ENCODE data around the gene C1QTNF8.

C1QTNF8 gene

DNA sequence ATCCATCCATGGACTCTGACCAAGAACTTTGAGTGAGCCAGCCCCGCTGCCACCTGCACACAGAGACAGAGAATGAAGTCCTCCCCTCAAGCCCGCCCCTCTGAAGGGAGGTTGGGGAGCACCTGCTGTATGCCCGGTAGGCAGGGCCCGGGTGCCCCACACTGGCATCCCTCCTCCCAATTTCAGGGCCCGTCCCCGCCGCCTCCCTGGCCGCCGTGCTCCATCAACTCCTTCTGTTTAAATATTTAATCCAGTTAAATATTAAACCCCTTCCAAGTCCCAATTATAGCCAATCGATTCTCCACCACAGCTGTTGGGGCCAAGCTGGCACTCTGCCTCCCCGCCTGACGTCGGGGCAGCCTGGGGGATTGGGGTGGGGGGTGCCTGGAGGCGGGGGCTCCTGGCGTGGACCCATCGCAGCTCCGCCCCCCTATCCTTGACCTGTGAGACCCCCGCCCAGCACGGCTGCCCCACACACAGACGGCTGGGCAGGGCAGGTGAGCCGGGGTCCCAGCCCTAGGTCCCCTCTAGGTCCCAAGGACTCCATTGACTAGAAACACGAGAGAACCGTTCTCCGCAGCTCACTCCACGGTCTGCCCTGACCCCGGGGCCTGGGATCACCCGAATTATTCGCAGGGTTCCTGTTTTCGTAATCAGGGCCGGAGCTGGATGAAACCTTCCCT, 38.9 kb upstream of the C1QTNF8 start:
- Histone ChIP-seq H3K36me3 (ENCODE audit: control insufficient read depth, insufficient read depth, low read length) (no peaks in the 10 kb centered on the region), H3K4me1 (ENCODE audit: control insufficient read depth, insufficient read depth, low read length) (no peaks in the 10 kb centered on the region), H3K9me3 (ENCODE audit: control insufficient read depth, insufficient read depth, low read length) (no peaks in the 10 kb centered on the region), H3K4me3 (ENCODE audit: low read depth, low read length) (no peak overlapping the region), H3K27me3 (ENCODE audit: control insufficient read depth, insufficient read depth, low read length) (no peaks in the 10 kb centered on the region), H3K9ac (ENCODE audit: low read depth, low read length) (no peak overlapping the region)

DNA sequence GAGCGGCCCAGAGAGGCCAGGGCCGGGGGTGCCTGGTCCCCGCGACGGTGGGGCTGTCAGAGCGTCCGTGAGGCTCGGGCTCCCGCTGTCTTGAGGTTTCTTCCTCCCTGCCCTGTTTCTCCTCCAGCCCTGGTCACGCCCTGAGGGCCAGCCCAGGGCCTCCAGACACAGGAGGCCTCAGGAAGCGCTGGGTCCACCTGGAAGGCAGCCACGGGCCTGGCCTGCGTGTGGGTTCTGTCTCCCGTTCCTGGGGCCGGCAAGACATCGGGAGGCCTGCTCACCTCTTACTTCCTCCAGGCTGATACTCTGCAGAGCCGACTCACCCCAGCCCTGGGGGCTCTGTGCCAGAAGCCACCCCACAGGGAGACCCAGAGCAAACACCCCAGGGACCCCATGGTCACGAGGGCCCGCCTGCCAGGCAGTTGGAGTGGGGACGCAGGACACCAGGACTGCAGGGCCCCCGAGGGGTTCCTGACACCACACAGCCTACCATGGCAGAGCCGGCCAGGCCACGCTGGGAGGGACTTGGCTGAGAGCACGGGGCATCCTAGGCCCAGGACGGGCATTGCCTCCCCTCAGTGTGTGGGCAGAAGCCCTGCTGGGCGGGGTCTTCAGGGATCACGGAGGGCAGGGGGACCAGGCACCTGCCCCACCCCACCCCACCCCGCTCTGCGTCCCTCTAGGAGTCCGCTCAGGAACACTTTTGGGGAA, 37.9 kb upstream of the C1QTNF8 start:
- no peak overlapping the region for H3K9ac ChIP-seq (ENCODE audit: low read depth, low read length)
- H3K4me1 ChIP-seq (ENCODE audit: control insufficient read depth, insufficient read depth, low read length) = no peaks in the 10 kb centered on the region
- H3K27me3 ChIP-seq (ENCODE audit: control insufficient read depth, insufficient read depth, low read length) = no peaks in the 10 kb centered on the region
- H3K9me3 ChIP-seq (ENCODE audit: control insufficient read depth, insufficient read depth, low read length) = no peaks in the 10 kb centered on the region
- H3K4me3 ChIP-seq (ENCODE audit: low read depth, low read length) = no peak overlapping the region
- no peaks in the 10 kb centered on the region for H3K36me3 ChIP-seq (ENCODE audit: control insufficient read depth, insufficient read depth, low read length)

GRCh38 chr16:1133271-1133670, 37.2 kb upstream of the C1QTNF8 start:
- H3K36me3 ChIP-seq (ENCODE audit: control insufficient read depth, insufficient read depth, low read length) = no peaks in the 10 kb centered on the region
- H3K9me3 ChIP-seq (ENCODE audit: control insufficient read depth, insufficient read depth, low read length) = no peaks in the 10 kb centered on the region
- H3K27me3 ChIP-seq (ENCODE audit: control insufficient read depth, insufficient read depth, low read length) = no peaks in the 10 kb centered on the region
- no peak overlapping the region for H3K9ac ChIP-seq (ENCODE audit: low read depth, low read length)
- H3K4me1 ChIP-seq (ENCODE audit: control insufficient read depth, insufficient read depth, low read length) = no peaks in the 10 kb centered on the region
- no peak overlapping the region for H3K4me3 ChIP-seq (ENCODE audit: low read depth, low read length)

GRCh38 chr16:1132431-1132830, 36.4 kb upstream of the C1QTNF8 start:
- Histone ChIP-seq H3K27me3 (ENCODE audit: control insufficient read depth, insufficient read depth, low read length) (no peaks in the 10 kb centered on the region), H3K4me3 (ENCODE audit: low read depth, low read length) (no peak overlapping the region), H3K9me3 (ENCODE audit: control insufficient read depth, insufficient read depth, low read length) (no peaks in the 10 kb centered on the region), H3K36me3 (ENCODE audit: control insufficient read depth, insufficient read depth, low read length) (no peaks in the 10 kb centered on the region), H3K9ac (ENCODE audit: low read depth, low read length) (no peak overlapping the region), H3K4me1 (ENCODE audit: control insufficient read depth, insufficient read depth, low read length) (no peaks in the 10 kb centered on the region)

DNA sequence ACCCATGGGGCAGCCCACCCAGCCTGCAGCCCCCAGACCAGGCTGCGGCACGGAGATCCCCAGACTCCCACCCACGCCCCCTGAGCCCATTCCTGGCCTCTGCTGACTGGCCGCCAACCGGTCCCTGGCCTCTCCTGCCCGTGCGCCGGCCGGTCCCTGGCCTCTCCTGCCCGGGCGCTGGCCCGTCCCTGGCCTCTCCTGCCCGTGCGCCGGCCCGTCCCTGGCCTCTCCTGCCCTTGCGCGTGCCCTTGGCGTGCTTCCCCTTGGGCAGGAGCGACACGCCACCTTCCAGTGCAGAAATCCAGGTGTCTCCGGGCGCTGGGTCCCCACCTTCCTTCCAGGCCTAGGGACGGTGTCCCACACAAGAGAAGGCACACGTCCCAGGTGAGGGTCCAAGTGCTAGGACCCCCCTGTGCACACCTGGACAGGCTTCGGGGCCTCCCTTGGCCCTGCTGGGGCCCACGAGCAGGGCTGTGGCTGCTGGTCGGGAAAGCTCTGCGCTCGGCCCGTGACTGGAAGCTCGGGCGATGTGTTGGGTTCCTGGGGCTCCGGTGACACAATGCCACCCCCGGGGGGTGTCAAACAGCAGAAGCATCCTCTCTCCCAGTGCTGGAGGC, 35.4 kb upstream of the C1QTNF8 start:
- Histone ChIP-seq H3K9me3 (ENCODE audit: control insufficient read depth, insufficient read depth, low read length) (no peaks in the 10 kb centered on the region), H3K9ac (ENCODE audit: low read depth, low read length) (no peak overlapping the region), H3K4me3 (ENCODE audit: low read depth, low read length) (no peak overlapping the region), H3K27me3 (ENCODE audit: control insufficient read depth, insufficient read depth, low read length) (no peaks in the 10 kb centered on the region), H3K4me1 (ENCODE audit: control insufficient read depth, insufficient read depth, low read length) (no peaks in the 10 kb centered on the region), H3K36me3 (ENCODE audit: control insufficient read depth, insufficient read depth, low read length) (no peaks in the 10 kb centered on the region)

DNA sequence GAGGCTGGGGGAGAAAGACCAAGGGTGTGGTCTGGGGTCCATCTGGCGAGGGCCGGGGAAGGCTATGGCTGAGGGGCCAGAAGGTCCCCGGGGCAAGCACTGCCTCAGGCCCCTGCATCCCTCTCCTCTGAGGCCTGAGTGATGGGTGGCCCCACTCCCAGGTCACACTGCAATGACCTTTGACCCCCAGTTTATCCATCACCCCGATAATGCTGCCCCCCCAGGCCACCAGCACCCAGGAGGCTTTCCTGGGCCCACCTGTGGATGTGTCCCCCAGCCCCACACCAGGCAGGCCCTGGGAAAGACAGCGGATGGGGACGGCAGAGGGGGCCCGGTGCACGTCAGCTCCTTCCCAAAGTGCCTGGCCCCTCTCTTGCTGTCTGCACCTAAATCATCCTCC, 34.3 kb upstream of the C1QTNF8 start:
- no peaks in the 10 kb centered on the region for H3K36me3 ChIP-seq (ENCODE audit: control insufficient read depth, insufficient read depth, low read length)
- H3K9ac ChIP-seq (ENCODE audit: low read depth, low read length) = no peak overlapping the region
- no peaks in the 10 kb centered on the region for H3K27me3 ChIP-seq (ENCODE audit: control insufficient read depth, insufficient read depth, low read length)
- no peaks in the 10 kb centered on the region for H3K9me3 ChIP-seq (ENCODE audit: control insufficient read depth, insufficient read depth, low read length)
- H3K4me3 ChIP-seq (ENCODE audit: low read depth, low read length) = no peak overlapping the region
- H3K4me1 ChIP-seq (ENCODE audit: control insufficient read depth, insufficient read depth, low read length) = no peaks in the 10 kb centered on the region

- Histone ChIP-seq H3K4me1 (ENCODE audit: control insufficient read depth, insufficient read depth, low read length) (no peaks in the 10 kb centered on the region), H3K9me3 (ENCODE audit: control insufficient read depth, insufficient read depth, low read length) (no peaks in the 10 kb centered on the region), H3K27me3 (ENCODE audit: control insufficient read depth, insufficient read depth, low read length) (no peaks in the 10 kb centered on the region), H3K4me3 (ENCODE audit: low read depth, low read length) (no peak overlapping the region), H3K9ac (ENCODE audit: low read depth, low read length) (no peak overlapping the region), H3K36me3 (ENCODE audit: control insufficient read depth, insufficient read depth, low read length) (no peaks in the 10 kb centered on the region)
Observed at GRCh38 chr16:1129106-1129960, 33.3 kb upstream of the C1QTNF8 start.

DNA sequence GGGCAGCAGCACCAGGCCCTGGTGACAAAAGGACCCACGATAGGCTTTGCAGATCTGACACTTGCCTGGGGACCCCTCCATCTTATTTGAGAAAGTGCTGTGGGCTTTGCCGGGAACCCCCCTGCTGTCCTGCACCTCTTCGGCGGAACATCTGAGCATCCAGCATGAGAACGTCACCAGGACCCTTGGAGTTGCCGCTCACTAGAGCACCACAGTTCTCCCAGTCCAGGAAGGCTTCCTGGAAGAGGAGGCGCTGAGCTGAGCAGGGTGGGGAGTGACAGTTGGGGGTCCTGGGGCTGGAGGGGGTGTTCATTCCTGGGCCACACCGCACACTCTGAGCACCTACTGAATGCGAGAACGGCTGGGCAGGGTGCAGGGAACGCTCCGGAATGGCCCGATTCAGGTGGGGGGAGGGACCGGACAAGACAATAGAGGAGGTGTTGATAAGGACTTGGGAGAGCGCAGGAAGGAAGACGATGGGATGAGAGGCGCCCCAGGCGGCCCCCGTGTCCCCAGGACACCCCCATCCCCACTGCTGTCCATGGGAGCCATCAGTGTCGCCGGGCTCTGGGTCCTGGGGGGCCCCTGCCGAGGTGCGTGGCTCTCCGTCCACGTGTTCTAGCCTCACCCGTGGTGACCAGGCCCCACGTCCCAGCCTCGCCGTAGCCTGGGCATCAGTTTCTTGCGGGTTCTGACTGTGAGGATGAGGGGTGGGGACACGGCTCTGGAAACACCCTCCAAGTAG, 32.1 kb upstream of the C1QTNF8 start:
- no peak overlapping the region for H3K4me3 ChIP-seq (ENCODE audit: low read depth, low read length)
- H3K9me3 ChIP-seq (ENCODE audit: control insufficient read depth, insufficient read depth, low read length) = no peaks in the 10 kb centered on the region
- no peak overlapping the region for H3K9ac ChIP-seq (ENCODE audit: low read depth, low read length)
- no peaks in the 10 kb centered on the region for H3K36me3 ChIP-seq (ENCODE audit: control insufficient read depth, insufficient read depth, low read length)
- no peaks in the 10 kb centered on the region for H3K27me3 ChIP-seq (ENCODE audit: control insufficient read depth, insufficient read depth, low read length)
- H3K4me1 ChIP-seq (ENCODE audit: control insufficient read depth, insufficient read depth, low read length) = no peaks in the 10 kb centered on the region

- H3K9me3 ChIP-seq (ENCODE audit: control insufficient read depth, insufficient read depth, low read length) = no peaks in the 10 kb centered on the region
- no peak overlapping the region for H3K9ac ChIP-seq (ENCODE audit: low read depth, low read length)
- no peaks in the 10 kb centered on the region for H3K36me3 ChIP-seq (ENCODE audit: control insufficient read depth, insufficient read depth, low read length)
- no peak overlapping the region for H3K4me3 ChIP-seq (ENCODE audit: low read depth, low read length)
- H3K4me1 ChIP-seq (ENCODE audit: control insufficient read depth, insufficient read depth, low read length) = no peaks in the 10 kb centered on the region
- no peaks in the 10 kb centered on the region for H3K27me3 ChIP-seq (ENCODE audit: control insufficient read depth, insufficient read depth, low read length)
Observed at GRCh38 chr16:1127101-1127500, 31.1 kb upstream of the C1QTNF8 start.

DNA sequence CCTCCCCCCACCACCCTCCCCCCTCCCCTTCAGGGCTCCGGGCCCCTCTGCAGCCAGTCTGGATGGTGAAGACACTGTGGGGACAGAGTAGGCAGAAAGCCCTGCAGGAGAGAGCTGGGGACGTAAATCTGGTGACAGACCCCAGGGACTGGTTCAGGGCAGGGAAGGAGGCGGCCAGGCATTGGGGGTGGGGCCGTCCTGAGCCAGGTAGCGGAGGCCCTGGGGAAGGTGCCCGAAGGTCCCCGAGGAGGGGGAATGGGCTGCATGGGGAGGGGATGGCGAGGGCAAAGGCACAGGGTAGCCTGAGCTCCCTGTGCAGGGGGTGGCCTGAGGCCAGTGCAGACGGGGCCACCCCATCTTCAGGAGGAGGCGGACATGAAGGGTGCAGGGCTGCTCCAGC, 30.5 kb upstream of the C1QTNF8 start:
- H3K27me3 ChIP-seq (ENCODE audit: control insufficient read depth, insufficient read depth, low read length) = no peaks in the 10 kb centered on the region
- H3K9ac ChIP-seq (ENCODE audit: low read depth, low read length) = no peak overlapping the region
- H3K4me1 ChIP-seq (ENCODE audit: control insufficient read depth, insufficient read depth, low read length) = no peaks in the 10 kb centered on the region
- no peaks in the 10 kb centered on the region for H3K36me3 ChIP-seq (ENCODE audit: control insufficient read depth, insufficient read depth, low read length)
- no peak overlapping the region for H3K4me3 ChIP-seq (ENCODE audit: low read depth, low read length)
- no peaks in the 10 kb centered on the region for H3K9me3 ChIP-seq (ENCODE audit: control insufficient read depth, insufficient read depth, low read length)

DNA sequence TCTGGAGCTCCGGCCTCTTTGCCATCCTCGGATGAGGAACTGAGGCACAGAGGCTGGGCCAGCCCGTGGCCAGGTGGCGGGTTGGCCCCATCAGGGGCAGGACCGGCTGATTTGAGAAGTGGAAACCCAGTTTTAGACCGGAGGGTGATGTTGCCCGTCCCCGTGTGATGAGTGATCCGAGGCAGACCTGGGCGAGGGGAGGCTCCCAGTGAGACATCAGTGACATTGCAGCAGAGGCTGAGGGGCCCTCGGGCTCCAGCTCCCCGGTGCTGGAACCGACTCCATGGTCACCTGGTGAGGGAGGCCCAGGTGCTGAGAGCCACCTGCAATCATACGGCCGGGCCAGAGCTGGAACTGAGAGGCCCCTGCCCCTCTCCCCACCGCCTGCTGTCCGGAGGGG, 30.0 kb upstream of the C1QTNF8 start:
- H3K36me3 ChIP-seq (ENCODE audit: control insufficient read depth, insufficient read depth, low read length) = no peaks in the 10 kb centered on the region
- no peak overlapping the region for H3K4me3 ChIP-seq (ENCODE audit: low read depth, low read length)
- H3K27me3 ChIP-seq (ENCODE audit: control insufficient read depth, insufficient read depth, low read length) = no peaks in the 10 kb centered on the region
- no peaks in the 10 kb centered on the region for H3K4me1 ChIP-seq (ENCODE audit: control insufficient read depth, insufficient read depth, low read length)
- H3K9ac ChIP-seq (ENCODE audit: low read depth, low read length) = no peak overlapping the region
- H3K9me3 ChIP-seq (ENCODE audit: control insufficient read depth, insufficient read depth, low read length) = no peaks in the 10 kb centered on the region
